ENCODE data around the gene FBXO9.
"Not testable (repeated sequence)": the region's sequence is repeated elsewhere in the genome, so short reads cannot be mapped to it uniquely, and the experiment has no call there.

DNA sequence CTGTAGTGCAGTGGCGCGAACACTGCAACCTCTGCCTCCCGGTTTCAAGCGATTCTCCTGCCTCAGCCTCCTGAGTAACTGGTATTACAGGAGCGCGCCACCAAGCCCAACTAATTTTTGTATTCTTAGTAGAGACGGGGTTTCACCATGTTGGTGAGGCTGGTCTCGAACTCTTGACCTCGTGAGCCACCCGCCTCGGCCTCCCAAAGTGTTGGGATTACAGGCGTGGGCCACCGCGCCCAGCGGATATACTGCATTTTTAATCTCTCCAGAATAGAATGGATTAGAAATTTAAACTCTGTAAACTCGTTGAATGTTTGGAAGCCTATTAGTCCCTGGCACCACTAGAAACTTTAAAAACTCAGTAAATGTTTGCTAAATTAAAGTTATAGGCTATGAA, 949 bp upstream of the FBXO9 start:
- TF ChIP-seq, protein P1, sequence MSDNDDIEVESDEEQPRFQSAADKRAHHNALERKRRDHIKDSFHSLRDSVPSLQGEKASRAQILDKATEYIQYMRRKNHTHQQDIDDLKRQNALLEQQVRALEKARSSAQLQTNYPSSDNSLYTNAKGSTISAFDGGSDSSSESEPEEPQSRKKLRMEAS (IDR thresholded peaks at IDR 0.05) = not testable (repeated sequence)
- TF ChIP-seq, protein P2, sequence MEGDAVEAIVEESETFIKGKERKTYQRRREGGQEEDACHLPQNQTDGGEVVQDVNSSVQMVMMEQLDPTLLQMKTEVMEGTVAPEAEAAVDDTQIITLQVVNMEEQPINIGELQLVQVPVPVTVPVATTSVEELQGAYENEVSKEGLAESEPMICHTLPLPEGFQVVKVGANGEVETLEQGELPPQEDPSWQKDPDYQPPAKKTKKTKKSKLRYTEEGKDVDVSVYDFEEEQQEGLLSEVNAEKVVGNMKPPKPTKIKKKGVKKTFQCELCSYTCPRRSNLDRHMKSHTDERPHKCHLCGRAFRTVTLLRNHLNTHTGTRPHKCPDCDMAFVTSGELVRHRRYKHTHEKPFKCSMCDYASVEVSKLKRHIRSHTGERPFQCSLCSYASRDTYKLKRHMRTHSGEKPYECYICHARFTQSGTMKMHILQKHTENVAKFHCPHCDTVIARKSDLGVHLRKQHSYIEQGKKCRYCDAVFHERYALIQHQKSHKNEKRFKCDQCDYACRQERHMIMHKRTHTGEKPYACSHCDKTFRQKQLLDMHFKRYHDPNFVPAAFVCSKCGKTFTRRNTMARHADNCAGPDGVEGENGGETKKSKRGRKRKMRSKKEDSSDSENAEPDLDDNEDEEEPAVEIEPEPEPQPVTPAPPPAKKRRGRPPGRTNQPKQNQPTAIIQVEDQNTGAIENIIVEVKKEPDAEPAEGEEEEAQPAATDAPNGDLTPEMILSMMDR (IDR thresholded peaks at IDR 0.05) = not testable (repeated sequence)
- not testable (repeated sequence) for TF ChIP-seq POLR2A (IDR thresholded peaks at IDR 0.05; ENCODE audit: low read length); MAZ (IDR thresholded peaks at IDR 0.05; ENCODE audit: borderline replicate concordance, low read depth, low read length); ESRRA (IDR thresholded peaks at IDR 0.05; ENCODE audit: borderline replicate concordance, low read length); CEBPB (IDR thresholded peaks at IDR 0.05); KDM5A (IDR thresholded peaks at IDR 0.05); KDM1A (IDR thresholded peaks at IDR 0.05; ENCODE audit: low read depth); MYC (IDR thresholded peaks at IDR 0.05; ENCODE audit: borderline replicate concordance, low read length)
- TF ChIP-seq, protein P3, sequence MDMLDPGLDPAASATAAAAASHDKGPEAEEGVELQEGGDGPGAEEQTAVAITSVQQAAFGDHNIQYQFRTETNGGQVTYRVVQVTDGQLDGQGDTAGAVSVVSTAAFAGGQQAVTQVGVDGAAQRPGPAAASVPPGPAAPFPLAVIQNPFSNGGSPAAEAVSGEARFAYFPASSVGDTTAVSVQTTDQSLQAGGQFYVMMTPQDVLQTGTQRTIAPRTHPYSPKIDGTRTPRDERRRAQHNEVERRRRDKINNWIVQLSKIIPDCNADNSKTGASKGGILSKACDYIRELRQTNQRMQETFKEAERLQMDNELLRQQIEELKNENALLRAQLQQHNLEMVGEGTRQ (IDR thresholded peaks at IDR 0.05) = not testable (repeated sequence)
